ENCODE measurements around the gene CEP57L1.

DNA sequence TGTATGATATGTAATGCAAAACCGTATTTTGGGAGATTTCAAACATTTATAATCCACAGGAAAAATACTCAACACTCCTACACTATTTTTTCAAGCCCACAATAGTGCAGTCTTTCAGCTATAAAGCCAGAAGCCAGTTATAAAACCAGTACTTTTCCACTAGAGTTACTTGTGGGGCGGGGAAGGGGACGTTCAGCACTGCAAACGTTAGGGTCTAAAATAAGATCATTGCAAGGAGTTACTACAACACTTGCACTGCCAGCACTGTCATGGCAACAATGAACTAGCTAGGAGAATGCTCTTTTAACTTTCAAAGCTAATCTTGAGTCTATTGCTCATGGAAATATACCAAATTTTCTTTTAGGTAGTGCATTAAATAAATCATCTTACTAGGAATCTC lies 15.3 kb upstream of the CEP57L1 start:
- TF ChIP-seq, protein P1, sequence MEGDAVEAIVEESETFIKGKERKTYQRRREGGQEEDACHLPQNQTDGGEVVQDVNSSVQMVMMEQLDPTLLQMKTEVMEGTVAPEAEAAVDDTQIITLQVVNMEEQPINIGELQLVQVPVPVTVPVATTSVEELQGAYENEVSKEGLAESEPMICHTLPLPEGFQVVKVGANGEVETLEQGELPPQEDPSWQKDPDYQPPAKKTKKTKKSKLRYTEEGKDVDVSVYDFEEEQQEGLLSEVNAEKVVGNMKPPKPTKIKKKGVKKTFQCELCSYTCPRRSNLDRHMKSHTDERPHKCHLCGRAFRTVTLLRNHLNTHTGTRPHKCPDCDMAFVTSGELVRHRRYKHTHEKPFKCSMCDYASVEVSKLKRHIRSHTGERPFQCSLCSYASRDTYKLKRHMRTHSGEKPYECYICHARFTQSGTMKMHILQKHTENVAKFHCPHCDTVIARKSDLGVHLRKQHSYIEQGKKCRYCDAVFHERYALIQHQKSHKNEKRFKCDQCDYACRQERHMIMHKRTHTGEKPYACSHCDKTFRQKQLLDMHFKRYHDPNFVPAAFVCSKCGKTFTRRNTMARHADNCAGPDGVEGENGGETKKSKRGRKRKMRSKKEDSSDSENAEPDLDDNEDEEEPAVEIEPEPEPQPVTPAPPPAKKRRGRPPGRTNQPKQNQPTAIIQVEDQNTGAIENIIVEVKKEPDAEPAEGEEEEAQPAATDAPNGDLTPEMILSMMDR (conservative IDR thresholded peaks at IDR 0.05 in 1 of 2, IDR thresholded peaks at IDR 0.05 in 1 of 2; ENCODE audit: low read depth in 1 of 2, low read length in 2 of 2): no peak
- TF ChIP-seq EZH2 (IDR thresholded peaks at IDR 0.05; ENCODE audit: low read length, missing control alignments): no peak

All from fibroblast of lung (primary cell).